CD4-positive, alpha-beta T cell treated with Interleukin-17A for 4 hours (primary cell): ENCODE results near the gene DNAH9.

Experiments used
- DNase-seq: peaks from one replicate; pipeline ENCODE4 v3.0.0-alpha.2; 2020; ENCODE audit warnings: mixed read lengths

Gene DNAH9

GRCh38 chr17:11855306-11855705, 257.0 kb downstream of the DNAH9 start:
- DNase-seq, result no peak

- DNase-seq, result no peak
Observed at GRCh38 chr17:11857006-11857405, 258.7 kb downstream of the DNAH9 start.

GRCh38 chr17:11869680-11870394, 271.6 kb downstream of the DNAH9 start:
- DNase-seq, result no peak

GRCh38 chr17:11871773-11872172, 273.5 kb downstream of the DNAH9 start:
- DNase-seq, result no peak

GRCh38 chr17:11874756-11875155, 276.5 kb downstream of the DNAH9 start:
- no peak for DNase-seq

GRCh38 chr17:11880714-11881113, 282.4 kb downstream of the DNAH9 start:
- DNase-seq, result no peak

GRCh38 chr17:11882716-11883115, 284.4 kb downstream of the DNAH9 start:
- DNase-seq, result no peak

GRCh38 chr17:11885051-11885450, 286.8 kb downstream of the DNAH9 start:
- DNase-seq, result no peak

GRCh38 chr17:11889266-11889665, 291.0 kb downstream of the DNAH9 start:
- DNase-seq, result no peak

GRCh38 chr17:11893862-11894261, 295.6 kb downstream of the DNAH9 start:
- no peak for DNase-seq

- no peak for DNase-seq
Observed at GRCh38 chr17:11896199-11896598, 297.9 kb downstream of the DNAH9 start.

- no peak for DNase-seq
Observed at GRCh38 chr17:11898526-11899235, 300.4 kb downstream of the DNAH9 start.

GRCh38 chr17:11899537-11899942, 301.3 kb downstream of the DNAH9 start:
- DNase-seq, result no peak

GRCh38 chr17:11900041-11900476, 301.8 kb downstream of the DNAH9 start:
- no peak for DNase-seq

- no peak for DNase-seq
Observed at GRCh38 chr17:11900655-11901054, 302.4 kb downstream of the DNAH9 start.

- no peak for DNase-seq
Observed at GRCh38 chr17:11901931-11902330, 303.7 kb downstream of the DNAH9 start.

- DNase-seq, result no peak
Observed at GRCh38 chr17:11908711-11909146, 310.5 kb downstream of the DNAH9 start.

GRCh38 chr17:11909348-11909747, 311.1 kb downstream of the DNAH9 start:
- no peak for DNase-seq

- DNase-seq, result no peak
Observed at GRCh38 chr17:11916091-11916490, 317.8 kb downstream of the DNAH9 start.

GRCh38 chr17:11917415-11917814, 319.1 kb downstream of the DNAH9 start:
- no peak for DNase-seq

- DNase-seq, result no peak
Observed at GRCh38 chr17:11921296-11921695, 323.0 kb downstream of the DNAH9 start.

GRCh38 chr17:11922638-11923037, 324.4 kb downstream of the DNAH9 start:
- DNase-seq, result no peak

- no peak for DNase-seq
Observed at GRCh38 chr17:11924076-11924475, 325.8 kb downstream of the DNAH9 start.

GRCh38 chr17:11925262-11926021, 327.2 kb downstream of the DNAH9 start:
- no peak for DNase-seq
